ENCODE data around the gene FCRLB.

- TF ChIP-seq CTCF (IDR thresholded peaks at IDR 0.05) (no peak), POLR2A (IDR thresholded peaks at IDR 0.05) (no peak)
Measured at GRCh38 chr1:161743231-161743630, 21.9 kb downstream of the FCRLB start.
